ENCODE measurements around the gene TEX44.
"Not testable (repeated sequence)": the region's sequence is repeated elsewhere in the genome, so short reads cannot be mapped to it uniquely, and the experiment has no call there.

TEX44 gene

DNA sequence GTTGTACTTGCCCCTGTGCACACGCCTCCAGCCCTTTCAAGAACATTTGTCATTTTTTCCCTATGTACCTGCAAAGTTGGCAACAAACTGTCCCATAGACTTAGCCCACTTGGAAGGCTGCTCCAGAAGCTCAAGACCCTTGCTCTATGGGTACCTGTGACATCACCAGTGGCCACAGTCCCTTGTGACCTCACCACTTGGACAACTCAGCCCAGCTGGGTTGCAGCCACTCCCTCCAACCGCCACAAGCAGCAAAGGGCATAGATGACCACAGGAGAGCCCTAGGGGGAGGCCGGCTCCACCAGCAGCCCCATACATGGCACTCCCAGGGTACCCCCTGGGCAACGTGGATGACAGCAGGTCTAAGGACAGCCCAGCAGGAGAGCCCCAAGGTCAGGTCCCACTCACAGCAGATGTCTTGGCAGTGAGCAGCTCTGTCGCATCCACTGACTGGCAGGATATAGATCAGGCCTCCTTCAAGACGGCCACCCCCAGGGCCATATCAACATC lies at the start of gene TEX44:
Gene TEX44 (plus strand): TSS at position 229 of the 510 bp plus-strand sequence. CDS start 88 bp downstream, at position 317.
- no peak for DNase-seq

DNA sequence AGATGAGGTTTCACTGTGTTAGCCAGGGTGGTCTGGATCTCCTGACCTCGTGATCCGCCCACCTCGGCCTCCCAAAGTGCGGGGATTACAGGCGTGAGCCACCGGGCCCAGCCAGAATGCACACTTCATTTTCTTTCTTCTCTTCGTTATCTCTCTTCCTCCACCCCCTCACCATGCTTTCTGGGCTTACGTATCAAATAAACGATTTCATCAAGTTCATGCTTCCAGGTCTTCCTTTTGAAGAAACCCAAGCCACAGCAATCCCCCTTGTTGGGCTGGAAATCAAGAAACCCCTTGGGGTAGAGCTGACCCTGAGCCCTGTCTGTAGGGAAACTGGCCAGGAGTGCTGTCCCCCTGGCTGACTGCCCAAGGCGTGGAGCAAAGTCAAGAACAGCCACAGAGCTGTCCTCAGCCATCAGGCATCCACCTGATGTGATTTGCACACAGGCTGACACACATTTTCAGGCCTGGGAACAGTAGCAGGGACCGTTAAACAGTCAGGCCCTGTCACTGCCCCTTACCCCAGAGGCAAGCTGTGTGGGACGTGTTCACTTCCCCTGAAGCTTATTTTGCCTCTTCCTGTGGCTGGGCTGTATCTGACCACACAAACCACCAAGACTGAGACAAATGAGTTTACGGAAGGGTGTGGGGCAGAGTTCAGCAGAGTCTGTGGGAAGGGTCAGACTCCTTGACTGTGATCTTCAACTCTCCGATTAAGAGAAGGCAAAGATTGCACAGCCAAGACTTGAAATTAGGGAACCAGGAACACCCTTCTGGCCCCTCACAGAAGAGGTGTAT lies 47.4 kb upstream of the TEX44 start:
- DNase-seq: peak; percentile 83

DNA sequence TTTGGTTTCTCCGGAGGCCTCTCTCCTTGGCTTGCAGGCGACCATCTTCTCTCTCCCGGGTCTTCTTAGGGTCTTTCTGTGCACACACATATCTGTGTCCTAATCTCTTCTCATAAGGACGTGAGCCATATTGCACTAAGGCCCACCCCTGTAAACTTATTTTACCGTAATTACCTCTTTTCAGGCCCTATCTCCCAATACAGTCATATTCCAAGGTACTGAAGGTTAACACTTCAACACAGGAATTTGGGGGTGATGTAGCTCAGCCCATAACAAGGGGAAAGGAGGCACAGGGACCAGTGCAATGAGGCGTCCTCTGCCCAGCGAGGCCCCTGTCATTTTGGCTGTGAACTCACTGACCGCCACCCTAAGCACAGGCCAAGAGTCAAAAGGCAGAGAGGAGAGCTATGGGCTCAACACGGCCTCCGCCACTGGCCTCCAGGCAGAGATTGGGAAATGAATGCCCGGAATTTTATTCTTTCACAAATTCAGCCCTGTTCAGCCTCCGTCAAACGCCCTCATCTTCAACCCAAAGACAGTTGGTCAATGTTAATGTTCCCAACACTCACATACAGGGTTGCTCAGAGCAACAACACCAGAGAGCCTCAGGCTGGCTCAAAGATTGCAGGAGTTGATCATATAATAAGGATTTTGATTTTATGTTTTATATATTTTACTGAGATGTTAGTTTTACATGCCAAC lies 46.5 kb upstream of the TEX44 start:
- no peak for DNase-seq

DNA sequence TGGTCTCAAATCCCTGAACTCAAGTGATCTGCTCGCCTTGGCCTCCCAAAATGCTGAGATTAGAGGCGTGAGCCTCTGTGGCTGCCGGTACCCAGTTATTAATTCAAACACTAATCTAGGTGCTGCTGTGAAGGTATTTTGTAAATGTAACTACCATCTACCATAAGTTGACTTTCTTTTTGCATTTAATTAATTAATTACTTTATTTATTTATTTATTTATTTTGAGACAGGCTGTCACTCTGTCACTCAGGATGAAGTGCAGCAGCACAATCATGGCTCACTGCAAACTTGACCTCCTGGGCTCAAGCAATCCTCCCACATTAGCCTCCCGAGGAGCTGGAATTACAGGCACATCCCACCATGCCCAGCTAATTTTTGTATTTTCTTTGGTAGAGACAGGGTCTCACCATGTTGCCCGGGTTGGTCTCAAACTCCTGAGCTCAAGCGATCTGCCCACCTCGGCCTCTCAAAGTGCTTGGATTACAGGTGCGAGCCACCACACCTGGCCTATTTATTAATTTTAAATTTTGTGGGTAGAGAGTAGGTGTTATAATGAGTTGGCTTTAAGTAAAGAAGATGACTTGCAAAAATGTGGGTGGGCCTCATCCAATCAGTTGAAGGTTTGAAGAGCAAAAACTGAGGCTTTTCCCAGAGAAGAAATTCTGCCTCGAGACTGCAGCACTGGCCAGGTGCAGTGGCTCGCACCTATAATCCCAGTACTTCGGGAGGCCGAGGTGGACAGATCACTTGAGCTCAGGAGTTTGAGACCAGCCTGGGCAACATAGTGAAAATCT lies 45.2 kb upstream of the TEX44 start:
- DNase-seq: no peak

DNA sequence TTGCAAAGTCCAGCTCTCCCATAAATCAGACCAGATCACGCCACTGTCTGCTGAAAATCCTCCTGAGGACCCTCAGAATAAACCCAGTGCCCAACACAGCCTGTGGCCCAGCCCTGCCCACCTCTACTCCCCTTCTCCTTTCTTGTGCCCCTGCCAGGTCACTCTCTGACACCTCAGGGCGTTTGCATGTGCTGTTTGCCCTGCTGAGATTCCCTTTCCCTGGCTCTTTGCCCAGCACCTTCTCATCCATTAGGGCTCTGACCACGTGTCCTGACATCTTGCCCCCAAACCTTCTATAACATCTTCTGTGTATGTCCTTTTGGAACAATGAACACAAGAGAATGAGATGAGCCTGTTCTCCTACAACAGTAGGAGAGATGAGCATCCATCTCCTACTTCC lies 43.9 kb upstream of the TEX44 start:
- no peak for DNase-seq

DNA sequence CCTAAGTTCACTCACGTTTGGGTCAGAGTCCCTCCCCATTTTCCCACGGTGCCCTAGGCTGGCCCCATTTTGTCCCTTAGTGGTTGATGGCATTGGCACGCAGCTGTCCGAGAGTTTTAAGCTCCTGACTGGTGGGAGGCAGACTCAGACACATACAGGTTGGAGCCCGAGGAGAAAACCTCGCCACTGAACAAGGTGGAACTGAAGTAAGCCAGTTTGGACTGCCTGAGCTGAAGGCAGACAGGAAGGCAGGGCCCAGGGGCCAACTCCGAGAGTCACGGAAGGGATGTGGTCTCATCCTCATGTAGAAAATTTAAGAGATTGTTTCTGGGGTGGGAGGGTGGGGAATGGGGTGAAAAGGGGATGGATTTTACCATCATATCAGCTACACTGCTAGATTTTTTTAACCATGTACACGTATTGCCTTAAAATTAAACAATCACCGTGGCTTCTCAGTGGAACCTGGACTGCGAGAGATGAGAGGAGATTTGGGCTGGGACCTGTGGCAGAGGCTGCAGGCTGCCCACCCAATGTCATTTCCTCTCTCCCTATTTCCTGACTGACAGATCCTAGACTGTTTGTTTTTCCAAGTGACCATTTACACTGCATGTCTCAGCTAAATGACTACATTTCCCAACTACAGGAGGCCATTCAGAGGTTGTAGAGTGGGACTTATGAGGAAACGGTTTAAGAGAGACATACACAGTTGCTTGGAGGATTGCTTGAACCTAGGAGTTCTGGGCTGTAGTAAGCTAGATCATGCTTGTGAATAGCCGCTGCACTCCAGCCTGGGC lies 43.0 kb upstream of the TEX44 start:
- no peak for DNase-seq

DNA sequence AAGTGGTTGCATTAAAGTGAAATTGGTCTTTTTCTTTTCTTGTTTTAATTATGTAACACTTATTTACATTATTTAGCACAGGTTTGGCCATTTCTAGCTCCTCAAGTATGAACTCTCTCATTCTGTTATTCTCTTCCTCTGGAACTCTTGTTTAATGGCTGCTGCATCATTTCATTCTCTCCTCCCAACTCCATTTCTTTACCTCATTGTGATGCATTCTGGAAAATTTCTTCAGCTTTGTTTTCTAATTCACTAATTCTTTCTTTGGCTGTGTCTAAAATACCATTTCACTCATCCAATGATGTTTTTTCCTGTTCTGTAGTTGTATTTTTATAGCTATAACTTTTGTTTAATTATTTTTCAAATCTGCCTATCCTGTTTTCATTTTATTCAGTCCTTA lies 39.9 kb upstream of the TEX44 start:
- no peak for DNase-seq

DNA sequence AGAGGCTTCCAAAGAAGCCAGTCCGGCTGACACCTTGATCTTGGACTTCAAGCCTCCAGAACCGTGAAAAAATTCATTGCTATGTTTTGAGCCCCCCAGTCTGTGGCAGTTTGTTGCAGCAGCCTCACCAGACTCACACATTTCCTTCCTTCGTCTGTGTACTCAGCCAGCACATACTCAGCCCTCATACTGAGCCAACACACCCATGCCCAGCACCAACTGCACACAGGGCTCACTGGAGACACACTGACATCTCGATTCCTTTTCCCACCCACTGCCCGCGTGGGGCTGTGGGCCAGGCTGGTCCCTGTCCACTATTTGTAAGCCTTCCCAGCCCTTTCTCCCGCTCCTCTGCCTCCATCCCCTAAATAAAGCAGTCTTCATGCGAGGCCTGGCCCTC lies 38.3 kb upstream of the TEX44 start:
- DNase-seq: no peak

DNA sequence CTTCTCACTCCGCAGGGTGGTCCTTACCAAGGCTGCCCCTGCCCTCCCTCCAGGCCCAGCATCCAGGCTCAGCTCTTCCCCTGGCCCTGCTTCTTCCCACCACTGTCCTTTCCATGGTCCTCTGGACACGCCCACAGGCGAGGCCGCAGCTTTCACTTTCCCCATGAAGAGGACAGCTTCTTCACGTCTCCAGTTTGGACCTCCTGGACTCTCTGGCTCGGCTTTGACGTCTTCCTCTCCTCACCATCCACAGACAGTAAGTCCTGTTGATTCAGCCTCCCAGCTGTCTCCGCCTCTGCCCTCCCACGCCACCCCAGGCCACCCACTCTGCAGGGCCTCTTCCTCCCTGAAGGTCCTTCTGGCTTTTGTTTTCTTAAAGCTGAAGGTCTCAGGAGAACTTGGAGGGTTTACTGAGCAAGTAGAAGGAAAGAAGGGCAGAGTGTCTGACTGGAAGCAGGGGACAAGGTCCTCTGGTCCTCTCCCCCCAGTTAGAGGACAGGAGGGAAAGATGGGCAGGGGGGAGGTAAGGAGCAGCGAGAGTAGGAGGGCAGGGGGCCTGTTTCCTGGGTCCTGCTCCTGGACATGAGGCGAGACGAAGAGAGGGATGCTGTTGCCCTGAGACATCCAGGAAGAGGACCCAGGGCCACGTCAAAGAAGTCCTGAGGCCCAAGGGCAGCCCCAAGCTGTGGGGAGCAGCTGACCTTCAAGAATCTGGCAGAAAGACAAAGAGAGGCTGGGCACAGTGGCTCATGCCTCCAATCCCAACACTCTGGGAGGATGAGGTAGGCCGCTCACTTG lies 37.7 kb upstream of the TEX44 start:
- DNase-seq: peak; percentile 62

DNA sequence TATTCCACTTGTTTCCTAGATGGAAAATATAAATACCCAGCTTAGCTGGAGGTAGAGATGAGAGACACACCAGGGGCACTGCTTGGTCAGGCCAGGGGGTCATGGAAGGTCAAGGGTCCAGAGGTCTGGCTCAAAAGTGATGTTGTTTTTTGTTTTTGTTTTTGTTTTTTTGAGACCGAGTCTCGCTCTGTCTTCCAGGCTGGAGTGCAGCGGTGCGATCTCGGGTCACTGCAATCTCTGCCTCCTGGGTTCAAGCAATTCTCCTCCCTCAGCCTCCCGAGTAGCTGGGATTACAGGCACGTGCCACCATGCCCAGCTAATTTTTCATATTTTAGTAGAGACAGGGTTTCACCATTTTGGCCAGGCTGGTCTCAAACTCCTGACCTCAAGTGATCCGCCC lies 36.2 kb upstream of the TEX44 start:
- not testable (repeated sequence) for DNase-seq

DNA sequence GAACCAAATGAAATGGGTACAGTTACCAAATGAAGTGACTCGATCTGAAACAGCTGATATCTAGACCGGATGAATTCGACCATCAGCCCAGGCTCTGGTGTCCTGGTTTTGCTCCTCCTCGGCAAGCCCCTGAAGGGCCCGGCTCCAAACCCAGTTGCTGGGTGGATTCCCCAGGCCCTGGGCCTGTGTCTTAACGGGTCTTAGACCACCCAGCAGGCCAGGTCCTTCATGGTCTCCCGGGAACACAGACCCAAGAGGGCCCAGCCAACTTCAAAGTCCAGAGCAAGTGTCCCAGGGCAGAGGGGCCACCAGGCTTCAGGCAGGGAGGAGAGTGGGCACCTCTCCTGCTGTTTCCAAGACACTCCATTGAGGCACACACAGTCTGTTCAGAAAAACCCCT lies 35.7 kb upstream of the TEX44 start:
- DNase-seq: no peak

DNA sequence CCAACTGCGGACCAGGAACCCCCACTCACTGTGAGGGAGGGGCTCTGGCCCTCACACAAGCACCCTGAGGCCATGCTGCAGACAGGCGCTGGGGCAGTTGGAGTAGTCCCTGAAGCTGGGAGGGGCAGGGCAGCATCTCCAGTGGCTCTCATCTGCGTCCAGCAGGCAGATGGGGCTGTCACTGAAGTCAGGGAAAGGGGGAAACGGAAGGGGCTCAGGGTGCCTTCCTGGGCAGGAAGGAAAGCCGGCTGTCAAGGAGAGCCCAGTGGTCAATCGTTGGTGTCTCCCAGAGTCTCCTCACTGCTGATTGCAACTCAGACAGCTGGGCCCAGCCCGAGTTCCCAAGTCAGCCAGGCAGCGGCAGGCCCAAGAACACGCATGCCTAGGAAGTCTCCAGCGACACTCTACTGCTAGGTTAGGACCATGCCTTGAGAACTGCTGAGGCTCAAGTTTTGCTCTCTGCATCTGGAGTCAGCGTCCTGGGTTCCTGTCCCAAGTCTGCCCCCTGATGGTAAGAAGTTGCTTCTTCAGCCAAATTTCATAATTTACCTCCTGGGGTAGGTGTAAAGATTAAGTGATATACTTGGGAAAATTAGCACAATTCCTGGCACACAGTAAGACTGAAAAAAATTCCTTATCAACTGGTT lies 35.0 kb upstream of the TEX44 start:
- DNase-seq: peak; percentile 43

DNA sequence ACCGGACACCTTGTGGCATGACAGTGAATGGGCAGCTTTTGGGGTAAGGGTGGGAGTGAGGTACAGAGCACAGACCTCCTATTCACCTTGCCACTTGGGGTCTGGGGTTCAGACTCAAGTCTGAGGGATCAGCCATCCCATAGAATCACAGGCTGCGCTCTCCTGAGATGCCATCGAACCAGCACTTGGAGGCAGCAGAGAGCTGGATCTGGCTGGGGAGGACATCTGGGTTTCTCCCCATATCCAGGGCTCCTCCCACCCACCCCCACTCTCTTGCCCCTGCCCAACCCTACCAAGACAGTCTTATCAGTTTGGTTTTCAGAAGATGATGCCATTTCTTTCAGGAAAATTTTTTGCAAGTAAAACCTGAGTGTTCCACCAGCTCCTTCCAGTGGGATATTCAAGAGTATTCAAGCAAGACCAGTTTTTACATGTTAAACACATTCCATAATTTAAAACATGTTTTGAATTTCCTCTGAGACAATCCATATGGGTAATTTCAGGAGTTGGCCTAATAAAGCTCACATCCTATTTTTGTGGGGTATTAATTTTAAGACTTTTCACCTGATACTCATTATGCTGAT lies 29.2 kb upstream of the TEX44 start:
- peak; percentile 12 for DNase-seq

DNA sequence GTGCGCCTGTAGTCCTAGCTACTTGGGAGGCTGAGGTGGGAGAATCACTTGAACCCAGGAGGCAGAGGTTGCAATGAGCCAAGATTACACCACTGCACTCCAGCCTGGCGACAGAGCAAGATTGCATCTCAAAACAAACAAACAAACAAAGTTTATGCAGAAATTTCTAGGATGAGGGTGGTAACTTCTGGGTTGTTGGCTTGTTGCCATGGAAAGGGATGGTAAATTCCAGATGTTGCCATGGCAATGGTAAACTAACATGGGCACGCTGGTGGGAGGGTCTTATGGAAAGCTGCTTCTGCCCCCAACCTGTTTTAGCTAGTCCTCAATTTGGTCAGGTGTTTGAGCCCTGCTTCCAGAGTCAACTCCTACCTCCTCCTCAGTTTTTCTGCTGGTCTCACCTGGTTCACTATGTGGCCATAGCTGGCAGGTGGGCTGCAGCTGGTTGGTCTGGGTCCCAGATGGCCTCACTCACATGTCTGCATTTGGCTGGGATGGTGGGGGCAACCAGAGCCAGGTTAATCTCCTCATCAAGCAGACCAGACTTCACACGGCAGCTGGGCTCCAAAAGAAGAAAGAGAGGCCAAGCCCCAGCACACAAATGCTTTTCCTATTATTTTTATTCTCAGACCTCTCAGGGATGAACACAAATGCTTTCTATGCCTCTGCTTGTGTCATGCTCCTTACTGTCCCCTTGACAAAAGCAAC lies 26.6 kb upstream of the TEX44 start:
- no peak for DNase-seq

DNA sequence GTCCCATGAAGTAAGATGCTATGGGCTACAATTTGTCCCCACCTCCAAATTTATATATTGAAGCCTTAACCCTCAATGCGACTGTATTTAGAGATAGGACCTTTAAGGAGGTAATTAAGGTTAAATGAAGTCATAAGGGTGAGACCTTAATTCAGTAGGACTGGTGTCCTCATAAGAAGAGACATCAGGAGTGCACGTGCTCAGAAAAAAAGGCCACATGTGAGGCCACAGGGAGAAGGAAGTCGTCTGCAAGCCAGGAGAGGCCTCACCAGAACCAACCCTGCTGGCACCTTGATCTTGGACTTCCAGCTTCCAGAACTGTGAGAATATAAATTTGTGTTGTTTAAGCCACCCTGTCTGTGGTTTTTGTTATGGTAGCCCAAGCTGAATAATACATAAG lies 25.5 kb upstream of the TEX44 start:
- no peak for DNase-seq

DNA sequence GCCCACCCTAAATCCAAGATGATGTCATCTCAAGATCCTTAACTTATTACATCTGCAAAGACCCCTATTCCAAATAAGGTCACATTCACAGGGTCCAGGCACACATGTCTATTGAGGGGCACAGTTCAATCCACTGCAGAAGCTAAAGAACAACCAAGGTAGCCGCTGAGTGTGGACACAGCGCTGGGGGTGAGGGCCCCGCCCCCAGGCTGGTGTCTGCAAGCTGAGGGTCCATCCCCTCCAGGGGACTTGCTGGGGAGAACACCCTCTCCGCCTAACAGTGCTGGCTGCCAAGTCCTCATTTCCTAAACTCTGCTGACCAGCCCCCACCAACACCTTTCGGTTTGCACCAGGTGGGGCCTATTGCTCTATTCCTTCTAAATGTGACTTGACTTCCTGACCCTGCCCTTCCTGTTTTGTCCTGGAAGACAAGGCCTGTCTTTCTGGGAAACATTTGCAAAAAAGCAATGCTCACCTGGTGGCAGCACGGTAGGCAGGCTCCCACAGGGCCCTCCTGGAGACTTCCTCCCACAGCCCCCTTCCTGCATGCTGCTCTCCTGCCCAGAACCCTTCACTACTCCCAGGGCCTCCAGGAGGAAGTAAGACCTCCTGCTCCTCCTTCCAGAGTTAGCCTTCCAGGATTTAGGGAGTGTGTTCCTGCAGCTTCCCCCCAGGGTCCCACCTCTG lies 24.4 kb upstream of the TEX44 start:
- DNase-seq: no peak

DNA sequence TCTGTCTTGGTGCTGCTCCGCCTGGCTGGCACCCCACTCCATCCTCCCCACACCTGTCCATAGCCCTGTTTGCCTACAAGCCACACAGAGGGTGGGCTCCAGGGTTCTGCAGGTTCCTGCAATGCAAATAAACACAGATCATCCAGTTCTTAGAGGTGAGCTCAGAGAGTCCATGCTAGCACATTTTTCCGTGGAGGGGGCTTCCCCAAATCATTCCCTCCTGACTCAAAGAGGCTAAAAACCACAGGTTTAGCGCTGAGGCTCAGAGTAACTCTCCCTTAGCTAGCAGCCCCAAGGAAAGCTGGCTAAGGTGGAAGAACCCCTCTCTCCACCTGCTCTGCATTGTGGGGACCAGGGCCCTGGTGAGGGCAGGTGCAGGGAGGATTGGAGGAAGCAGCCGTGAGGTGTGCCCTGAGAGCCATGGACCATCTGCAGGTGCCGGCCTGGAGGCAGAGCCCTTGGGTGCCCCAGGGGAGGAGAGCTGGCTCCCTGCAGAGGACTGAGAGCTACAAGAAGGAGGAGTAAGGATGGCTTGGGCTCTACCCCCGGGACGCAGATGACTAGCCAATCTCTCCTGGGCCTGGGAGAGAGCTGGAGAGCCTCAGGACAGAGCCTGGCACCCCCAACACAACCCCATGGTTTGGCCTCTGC lies 23.8 kb upstream of the TEX44 start:
- no peak for DNase-seq

DNA sequence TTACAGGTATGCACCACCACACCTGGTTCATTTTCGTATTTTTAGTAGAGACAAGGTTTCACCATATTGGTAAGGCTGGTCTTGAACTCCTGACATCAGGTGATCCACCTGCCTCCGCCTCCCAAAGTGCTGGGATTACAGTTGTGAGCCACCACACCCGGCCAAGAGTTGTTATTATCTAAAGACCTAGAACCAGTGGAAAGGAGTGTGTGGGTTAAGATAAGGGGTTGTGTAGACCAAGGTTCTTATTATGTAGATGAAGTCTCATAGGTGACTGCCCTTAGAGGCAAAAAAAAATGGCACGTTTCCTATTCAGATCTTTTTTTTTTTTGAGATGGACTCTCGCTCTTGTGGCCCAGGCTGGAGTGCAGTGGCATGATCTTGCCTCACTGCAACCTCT lies 21.7 kb upstream of the TEX44 start:
- DNase-seq: not testable (repeated sequence)

DNA sequence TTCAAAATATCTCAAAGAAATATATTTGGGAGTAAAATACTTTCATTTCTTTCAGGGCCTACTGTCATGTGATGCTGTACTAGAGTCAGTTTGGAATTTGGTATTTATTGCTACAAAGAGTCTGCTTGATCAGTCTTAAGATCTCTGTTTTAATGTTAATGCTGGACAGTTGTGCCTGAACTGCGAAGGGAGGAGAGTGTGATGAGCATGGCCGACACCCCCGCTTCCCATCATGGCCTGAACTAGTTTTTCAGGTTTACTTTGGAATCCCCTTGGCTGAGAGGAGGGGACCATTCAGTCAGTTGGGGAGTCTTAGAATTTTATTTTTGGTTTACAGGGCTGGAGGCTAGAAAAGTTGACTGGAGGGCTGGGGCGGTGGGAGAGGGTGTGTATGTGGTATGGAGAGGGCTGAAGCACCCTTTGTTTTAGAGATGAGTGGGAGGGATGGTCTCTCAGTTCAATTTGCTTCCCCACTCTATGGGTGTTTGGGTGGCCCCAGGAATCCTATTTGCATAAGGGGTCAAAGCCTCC lies 20.9 kb upstream of the TEX44 start:
- DNase-seq: no peak
